Activated gamma-delta T cell treated with Interleukin-2 at 50 U/mL for 16 hours (primary cell): ENCODE results near the gene UROS.

Source experiments
- DNase-seq: peaks from one replicate; pipeline ENCODE4 v3.0.0-alpha.2; 2020

The UROS gene

DNA sequence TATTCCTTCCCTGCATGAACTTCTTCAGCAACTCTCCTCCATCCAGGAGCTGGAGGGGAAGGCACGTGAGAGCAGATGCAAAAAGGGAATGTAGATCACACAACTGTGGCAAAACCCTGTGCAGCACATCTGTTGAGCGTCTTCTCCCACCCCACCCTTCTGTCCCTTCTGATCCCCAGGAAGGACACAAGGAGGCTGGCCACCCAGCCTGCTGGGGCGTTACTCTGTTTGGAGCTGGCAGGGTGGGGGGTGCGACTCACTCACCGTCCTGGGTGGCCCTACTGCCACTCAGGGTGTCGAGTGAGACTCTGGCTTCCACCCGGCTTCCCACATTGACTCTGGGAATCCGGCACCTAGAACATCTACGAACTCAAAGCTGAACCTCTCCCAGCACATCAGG is 37.3 kb downstream of the UROS start:
- no peak for DNase-seq

DNA sequence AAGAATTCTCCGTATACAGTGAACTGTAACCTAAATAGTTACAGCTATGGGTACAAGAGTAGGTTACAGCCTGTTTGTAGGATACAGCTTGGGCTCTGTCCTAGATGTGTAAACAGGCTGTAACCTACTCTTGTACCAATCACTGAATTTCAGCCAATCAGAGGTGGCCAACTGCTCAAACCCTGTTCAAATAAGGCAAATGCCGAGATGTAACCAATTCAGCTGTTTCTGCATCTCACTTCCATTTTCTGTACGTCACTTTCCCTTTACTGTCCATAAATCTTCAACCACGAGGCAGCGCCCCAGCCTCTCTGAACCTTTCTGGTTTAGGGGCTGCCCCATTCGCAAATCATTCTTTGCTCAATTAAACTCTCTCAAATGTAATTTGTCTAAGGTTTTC is 39.1 kb downstream of the UROS start:
- no peak for DNase-seq

DNA sequence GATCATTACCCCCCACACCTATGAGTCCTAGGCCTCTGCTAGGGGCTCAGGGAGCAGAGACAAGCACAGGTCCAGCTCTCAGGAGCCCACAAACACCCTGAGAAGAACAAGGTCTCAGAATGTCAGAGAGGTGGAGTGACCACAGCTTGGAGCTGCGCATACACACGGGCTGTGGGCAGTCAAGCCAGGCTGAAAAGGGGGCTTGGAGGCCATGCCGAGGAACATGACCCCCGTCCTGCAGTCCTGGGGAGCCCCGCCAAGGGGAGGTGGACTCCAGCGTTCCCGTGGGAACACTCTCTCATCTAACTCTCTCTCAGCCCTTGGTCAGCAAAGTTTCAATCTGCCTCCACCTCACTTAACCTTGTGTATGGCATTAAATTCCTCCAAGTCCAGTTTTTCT is 39.6 kb downstream of the UROS start:
- DNase-seq = no peak

DNA sequence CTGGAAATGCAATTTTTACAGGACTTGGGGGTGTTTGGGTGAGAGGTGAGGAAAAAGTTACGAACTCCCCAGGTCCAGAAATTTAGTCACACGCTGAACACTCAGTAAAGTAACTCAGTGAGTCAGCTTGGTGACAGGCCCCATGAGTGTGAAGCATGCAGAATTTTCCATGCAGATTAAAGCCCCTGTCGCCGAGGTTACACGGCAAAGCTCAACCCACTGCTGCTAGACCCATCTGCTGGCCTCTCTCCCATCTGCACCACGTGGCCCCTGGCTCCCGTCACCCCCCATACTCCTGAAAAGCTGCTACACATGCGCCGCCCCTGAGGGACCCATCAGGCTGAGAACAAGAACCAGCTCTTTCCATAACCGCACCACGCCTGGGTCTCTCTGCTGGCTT is 40.4 kb downstream of the UROS start:
- DNase-seq = no peak

DNA sequence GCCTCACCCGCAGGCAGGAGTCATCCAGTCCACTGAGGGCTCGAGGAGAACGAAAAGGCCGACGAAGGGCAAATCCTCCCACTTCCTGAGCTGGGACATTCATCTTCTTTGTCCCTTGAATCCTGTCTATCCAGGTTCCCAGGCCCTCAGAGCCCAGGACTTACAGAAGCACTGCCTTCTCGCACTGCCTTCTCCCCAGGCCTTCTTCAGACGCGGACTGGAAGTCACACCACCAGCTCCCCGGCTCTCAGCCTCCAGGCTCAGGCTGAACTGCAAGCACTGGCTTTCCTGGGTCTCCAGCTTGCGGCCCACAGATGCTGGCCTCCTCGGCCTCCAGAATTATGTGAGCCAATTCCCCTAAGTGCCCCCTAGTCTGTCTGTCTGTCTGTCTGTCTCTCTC is 41.0 kb downstream of the UROS start:
- no peak for DNase-seq

DNA sequence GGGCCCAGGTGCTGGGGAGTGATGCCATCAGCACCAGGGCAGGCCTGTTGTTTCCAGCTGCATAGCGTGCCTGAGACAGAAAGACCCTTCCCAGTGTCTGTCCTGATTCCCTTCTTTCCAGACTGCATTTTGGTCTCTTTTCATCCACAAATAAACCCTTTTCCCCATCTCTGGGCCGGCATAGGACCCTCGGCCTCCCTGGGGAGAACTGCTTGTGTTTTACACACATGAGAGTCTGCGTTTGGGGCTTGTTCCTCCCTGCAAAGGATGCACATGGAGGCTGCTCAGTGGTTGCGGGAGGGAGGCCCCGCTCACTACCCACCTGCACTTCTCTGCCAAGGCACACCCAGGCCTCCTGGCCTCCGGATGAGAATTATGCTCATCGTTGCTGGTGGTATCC is 41.7 kb downstream of the UROS start:
- DNase-seq = no peak

DNA sequence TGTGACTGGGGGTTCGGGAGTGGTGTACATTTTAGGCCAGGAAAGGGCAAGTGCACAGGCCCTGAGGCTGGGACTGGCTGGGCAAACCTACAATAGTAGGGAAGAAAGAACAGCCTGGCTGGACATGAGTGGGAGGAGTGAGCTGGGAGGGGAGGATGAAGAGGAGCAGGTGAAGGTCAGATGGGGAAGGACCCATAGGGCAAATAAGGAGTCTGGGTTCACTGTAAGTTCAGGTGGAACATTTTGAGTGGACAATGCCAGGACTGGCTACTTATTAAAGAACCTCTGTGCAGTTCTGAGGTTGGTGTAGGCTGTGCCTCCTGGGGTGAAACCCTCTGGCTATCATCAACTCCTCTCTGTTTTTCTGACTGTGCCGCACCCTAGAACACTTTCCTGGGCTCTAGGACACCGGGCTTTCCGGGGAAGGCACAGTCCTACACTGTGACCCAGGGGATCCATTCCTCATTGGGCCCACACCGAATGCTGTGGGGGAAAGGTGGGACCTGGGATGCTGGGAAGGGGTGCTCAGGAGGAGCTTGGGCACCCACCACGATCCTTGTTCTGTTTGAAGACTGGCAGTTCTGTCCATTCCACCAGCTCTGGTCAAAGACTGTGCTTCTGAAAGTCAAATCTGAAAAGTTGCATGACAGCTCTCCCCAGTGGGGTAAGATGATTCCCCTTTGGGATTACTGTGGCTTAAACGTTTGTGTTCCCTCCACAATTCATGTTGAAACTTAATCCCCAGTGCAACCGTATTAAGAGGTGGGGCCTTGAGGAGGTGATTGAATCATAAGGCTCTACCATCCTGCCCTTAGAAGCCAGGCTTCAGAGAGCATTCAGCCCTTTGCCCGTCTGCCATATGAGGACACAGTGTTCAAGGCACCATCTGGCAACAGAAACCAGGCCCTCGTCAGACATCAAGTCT is 43.4 kb downstream of the UROS start:
- DNase-seq = no peak

DNA sequence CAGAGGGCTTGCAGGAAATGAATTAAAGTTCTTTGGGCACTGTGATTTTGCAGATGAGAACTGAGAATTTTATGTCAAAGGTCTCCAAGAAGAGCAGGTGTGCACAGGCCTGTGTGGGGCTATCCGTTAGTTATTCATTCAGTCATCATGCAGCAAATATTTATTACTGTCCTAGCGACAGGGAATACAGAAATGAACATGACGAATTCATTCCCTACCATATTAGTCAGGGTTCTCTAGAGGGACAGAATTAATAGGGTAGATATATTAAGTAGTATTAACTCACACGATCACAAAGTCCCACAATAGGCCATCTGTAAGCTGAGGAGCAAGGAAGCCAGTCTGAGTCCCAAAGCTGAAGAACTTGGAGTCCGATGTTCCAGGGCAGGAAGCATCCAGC is 44.5 kb downstream of the UROS start:
- DNase-seq = no peak

DNA sequence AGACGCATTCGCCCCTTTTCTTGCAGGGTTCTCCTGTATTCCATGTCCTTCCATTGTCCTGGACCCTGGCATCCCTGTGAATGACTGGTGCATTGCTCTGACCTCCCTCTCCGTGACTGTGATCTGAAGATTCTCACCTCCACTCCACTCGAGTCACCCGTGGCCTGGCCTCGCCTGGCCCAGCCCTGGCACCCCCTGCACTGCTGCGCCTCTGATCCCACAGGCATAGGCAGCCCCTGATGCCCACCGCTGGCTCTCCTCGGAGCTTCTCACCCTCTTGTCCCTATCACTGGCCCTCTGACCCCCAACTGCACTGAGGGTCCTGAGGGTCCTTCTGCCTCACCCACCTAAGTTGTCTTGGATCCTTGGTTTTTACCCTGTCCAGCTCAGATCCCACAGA is 45.3 kb downstream of the UROS start:
- no peak for DNase-seq

DNA sequence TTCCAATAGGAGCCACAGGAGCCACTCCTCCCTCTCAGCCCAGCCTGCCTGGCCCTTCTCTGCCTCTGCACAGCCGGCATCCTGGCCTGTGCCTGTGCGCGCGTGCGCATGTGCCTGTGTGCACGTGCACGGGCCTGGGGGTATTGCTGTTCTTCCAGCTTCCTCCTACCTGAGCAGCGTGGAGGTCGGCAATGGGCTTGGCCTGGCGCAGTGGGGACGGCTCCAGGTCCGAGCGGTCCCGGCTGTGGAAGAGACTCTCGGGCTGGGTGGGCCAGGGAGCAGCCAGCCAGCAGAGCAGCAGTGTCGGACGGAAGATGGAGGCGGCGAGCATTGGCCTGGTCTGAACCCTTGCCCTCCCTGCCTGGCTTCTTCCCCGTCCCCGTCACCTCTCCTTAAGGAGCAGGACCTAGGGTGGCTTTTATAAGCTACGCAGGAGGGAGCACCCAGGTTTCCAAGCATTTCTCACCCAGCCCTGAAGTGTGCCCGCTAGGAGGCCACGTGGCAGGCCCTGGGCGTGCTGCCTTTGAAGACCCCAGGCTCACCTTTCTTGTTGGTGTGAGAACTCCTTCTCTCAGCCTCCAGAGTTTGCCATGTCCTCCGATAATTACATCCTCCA is 47.5 kb downstream of the UROS start, which contains the start of gene MMP21:
Gene MMP21 (minus strand): TSS at position 331 of the 616 bp plus-strand sequence. CDS start 0 bp downstream, at position 331.
- no peak for DNase-seq

DNA sequence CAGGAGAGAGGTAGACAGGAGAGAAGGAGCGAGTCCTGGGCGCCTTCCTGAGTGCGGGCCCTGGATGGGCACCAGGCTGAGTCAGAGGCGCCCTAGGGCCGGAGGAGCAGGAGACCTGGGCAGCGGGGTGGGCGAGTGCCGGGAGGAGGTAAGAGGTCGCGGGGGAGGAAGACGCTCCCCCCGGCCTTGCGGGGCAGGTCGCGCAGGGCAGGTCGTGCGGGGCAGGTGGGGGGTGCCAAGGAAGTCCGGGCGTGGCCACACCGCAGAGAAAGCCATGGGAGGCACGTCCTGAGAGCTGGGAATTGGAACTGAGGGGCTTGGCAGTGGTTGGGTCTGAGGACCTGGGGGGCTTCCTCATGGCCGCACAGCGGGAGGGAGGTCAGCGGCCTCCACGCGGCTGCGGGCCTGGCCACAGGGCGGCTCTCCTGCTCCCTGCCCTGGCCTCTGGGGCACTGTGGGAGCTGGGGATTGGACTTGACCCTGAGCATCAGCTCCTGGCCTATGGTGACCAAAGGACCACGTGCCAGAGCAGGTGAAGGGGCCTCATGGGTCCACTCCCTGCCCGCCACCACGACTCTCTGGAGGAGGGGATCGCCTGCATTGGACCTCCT is 48.4 kb downstream of the UROS start:
- no peak for DNase-seq

DNA sequence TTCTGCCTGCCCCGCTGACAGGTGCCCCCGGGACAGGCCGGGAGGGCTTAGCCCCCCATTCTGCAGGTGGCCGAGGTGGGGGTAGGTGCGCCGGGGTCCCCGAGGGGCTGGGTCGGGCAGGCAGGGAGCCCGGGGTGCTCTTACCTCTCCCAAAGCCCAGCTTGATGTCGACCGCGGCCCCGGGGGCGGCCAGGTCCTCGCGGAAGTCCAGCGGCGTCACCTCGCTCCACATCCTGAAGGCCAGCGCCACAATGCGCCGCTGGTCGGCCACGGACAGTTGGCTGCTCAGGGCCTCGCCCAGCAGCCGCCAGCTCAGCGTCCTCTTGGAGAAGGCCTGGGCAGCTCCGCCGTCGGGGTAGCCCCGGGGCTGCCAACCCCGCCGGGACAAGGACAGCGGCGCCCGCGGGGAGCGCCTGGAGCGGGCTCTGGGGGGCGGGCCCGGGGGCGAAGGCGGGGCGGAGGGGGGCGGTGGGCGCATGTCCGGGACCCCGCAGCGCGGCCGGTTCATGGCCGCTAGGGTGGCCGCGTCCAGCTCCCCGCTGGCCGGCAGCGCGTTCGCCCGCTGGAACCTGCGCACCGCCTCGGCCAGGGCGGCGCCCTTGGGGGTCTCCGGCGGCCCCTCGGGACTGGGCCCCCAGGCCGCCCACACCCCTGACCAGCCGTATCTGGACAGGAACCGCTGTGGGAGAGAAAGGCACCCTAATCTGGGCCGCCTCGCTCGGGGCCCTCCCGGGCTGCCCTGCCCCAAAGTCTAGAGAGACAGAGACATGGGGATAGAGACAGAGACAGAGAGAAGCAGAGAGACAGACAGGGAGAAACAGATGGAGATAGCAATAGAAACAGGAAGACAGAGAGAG is 49.1 kb downstream of the UROS start:
- no peak for DNase-seq

DNA sequence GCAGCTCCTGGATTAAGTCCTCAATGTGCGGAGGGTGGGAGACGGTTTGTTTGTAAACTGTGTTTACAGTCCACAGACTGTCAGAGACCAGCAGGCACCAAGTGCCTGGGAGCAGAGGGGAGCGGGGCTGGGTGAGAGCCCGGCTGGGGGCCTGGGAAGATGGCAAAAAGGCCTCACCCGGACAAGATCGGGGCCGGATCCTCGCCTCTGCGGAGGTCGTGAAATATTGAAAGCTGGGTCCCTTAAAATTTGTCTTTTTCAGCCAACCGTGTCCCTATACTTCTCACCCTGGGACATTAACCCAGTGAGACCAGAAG is 50.2 kb downstream of the UROS start:
- no peak for DNase-seq

DNA sequence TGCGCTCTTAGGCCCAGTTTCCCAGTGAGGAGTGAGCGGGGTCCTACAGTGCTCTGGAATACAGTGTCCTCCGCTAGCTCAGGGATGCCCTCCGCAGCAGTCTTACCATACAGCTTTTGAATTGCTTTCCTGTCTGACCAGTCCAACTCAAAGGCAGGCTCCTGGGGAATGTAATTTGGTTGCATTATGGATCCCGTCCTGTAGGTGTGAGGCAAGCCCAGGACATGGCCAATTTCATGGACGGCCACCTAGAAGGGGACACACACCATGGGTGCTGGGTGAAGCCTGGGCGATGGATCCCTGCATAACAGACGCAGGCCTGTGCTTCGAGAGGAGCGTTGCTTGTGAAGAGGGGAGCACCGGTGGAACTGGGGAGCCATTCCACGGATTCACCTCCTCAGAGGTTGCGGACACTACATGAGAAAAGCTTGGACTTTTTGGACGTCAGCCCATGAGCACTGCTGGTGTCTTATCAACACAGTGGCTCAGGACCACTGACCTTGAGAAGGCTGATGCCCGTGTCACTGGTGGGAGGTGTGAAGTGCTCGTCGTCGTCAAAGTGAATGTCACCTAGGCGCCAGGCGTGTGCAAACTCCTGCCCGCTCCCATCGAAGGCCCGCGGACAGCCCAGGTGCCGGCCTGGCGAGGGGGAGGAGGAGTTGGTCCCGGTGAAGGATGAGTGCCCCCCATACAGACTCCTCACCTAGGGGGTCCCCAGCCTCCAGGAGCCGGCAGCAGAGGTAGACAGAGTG is 50.8 kb downstream of the UROS start:
- DNase-seq = no peak

DNA sequence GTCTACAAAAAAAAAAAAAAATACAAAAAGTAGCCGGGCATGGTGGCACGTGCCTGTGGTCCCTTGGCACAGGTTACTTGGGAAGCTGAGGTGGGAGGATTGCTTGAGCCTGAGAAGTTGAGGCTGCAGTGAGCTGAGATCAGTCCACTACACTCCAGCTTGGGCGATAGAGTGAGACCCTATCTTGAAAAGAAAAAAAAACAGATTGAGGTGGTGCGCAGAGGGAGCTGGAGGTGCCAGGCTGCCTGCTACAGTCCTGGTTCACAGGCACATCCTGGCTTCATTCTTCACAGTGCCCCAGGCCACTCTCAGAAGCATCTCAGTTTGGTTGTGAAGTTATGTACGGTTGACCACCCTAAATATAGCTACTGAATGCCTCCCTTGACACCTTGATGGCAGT is 52.2 kb downstream of the UROS start:
- no peak for DNase-seq

DNA sequence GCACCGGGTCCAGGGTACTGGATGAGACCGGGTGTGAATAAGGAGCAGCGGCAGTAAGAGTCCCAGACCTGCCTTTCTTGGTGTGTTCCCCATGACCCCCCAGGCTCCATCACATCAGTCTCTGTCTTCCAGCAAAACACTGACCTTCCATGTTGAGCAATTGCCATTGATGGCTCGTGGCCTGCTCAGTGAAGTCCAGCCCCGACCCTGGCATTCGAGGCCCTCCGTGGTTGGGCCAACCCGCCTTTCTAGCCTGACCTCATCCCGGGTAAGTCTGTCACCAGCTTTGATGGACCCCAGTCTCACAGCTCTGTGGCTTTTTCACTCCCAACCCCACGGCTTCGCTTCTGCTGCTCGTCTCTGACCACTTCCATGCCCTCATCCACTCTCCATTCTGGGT is 53.9 kb downstream of the UROS start:
- no peak for DNase-seq

DNA sequence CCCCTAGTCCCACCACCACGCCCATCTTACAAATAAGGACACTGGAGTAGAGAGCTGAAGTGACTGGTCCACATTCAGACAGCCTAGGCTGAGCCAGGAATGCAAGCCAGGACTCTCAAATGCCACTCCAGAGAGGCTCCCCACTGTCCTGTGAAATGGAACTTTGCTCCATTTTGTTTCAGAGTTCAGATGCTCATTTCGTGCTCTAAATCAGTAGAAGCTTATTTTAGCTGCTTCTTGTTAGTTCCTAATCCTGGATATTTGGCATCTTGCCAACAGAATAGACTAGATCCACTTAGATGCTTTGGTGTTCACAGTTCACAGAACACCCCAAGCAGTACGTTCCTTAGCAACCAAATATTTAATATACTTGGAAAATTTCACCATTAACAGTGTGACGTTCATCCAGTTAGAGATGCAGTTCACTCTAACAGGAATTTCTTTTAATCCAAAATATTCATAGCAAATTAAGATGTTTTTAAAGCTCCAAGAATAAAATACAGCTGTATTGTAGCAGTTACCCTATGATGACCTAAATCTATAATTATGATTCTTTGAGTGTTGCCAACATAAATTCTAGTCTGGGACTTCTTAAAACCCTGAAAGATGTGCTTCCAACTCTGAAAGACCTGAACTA is 54.7 kb downstream of the UROS start:
- DNase-seq = no peak

DNA sequence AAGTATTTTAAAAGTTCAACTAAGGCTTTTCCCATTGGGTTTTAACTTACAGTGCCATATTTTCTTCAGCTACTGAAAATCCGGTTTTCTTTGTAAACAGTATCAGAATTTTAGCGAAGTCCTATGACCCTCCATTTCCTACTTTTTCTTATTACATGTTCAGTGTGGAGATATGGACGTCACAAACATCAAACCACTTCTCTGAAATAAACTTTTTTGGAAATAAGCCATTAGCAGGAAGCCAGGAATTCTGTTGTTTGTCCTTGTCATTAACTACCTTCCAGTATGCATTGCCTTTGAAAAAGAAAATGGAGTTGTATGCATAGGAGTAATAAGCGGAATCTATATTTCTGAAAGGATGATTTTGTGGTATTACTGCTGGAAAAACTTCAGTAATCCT is 56.5 kb downstream of the UROS start:
- no peak for DNase-seq

DNA sequence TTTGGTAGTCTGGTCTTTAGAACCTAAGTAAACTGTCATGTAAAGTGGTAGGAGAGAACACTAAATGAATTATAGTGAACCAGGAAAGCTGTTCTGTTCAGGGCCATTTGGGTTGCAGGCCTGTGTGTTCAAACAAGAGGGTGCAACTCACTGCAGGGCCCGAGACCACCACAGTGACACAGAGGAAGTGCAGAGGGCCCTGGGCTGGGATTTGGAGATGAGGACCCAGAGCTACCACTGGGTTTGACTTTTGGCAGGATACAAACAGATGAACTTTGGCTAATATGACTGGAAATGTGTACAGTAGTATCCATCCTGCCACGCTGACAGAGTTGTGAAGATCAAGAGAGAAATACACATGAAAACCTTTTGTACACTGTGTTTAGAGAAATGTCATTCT is 57.2 kb downstream of the UROS start:
- no peak for DNase-seq

DNA sequence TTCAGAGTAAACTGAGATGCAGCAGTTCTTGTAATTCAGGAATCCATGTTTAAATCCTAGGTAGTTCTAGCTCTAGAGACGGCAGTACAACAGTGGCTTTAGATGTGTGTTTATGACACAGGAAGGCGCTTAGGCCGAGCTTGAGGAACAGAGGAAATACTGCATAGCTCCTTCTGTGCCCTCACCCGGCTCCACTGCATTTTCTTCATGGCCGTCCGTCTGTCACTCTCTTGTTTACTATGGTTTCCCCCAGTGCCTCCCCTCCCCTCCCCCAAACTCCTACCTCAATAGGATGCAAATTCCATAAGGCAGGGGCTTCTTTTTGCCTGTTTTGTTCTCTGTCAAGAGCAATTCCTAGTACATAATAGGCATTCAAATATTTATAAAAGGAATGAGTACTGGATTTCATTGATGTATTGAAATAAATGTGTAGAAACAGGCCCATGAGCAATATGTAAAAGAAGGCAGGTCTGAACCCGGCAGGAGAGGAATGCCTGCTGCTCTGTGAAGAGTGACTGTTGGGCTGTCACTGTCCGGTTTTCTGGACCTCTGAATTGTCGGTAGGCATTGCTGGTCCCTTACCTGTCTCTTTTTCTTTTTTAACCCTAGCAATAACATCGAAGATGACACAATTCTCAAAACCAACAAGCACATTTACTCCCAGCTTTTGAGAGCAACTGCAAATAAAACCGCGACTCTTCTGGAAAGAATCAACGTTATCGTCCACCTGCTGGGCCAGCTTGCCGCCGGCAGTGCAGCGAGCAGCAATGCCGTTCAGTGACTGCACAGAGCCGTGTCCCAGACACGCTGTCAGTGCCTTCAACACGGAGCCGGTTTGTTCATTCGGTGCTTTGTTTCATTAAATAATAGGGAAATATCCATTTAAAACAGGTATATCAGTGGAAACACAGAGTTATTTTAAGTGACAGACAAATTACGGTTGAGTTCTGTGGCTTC is 60.1 kb downstream of the UROS start:
- no peak for DNase-seq

DNA sequence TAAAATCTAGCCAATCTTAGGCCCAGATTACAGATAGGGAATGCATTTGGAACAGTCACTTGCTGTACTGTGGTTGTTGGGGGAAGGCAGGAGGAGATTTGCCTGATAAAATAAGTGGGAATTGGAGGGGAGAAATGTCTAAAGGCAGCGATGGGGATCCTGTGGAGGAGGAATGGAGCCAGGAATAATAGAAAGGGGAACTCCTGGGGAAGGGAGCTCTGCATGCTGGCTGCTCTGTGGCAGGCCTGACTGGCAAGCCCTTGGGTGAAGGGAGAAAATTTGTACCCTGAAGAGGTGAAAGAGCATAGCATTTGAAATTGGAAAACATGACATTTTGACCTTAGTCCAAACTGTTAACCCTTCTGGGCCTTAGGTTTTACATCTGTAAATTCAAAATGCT is 61.1 kb downstream of the UROS start:
- no peak for DNase-seq
